Measurements from ENCODE around the gene LRP2. TPM values are rescaled to one million over a fixed set of nuclear protein-coding genes. Genes with fewer than 3 reads are reported as not detected.
"Not testable (repeated sequence)": the region's sequence is repeated elsewhere in the genome, so short reads cannot be mapped to it uniquely, and the experiment has no call there.

LRP2 gene
- total RNA-seq, 1 experiment from 2014 or later: 0.59 TPM

GRCh38 chr2:169323841-169324240 is 38.5 kb downstream of the LRP2 start:
- ChIA-PET POLR2A (no interaction called here), CTCF (no interaction called here)
- H3K4me1 Mint-ChIP-seq: no peaks in the 10 kb centered on the region
- DNase-seq (ENCODE audit: low spot score) (no peak), ATAC-seq (no peak)
- H3K4me3 Mint-ChIP-seq: no peak overlapping the region
- peaks cover 8% of the 10 kb centered on the region for H3K36me3 Mint-ChIP-seq
- peaks cover 12% of the 10 kb centered on the region for H3K9me3 Mint-ChIP-seq
- no peak for TF ChIP-seq RELA (CRISPR knock-in tag; IDR thresholded peaks at IDR 0.05; ENCODE audit: borderline replicate concordance)
- no peak for TF ChIP-seq IRF2 (CRISPR knock-in tag; IDR thresholded peaks at IDR 0.05; ENCODE audit: borderline replicate concordance, low read depth)
- TF ChIP-seq OVOL2 (CRISPR knock-in tag; IDR thresholded peaks at IDR 0.05; ENCODE audit: borderline replicate concordance): no peak
- TF ChIP-seq GRHL2 (CRISPR knock-in tag; IDR thresholded peaks at IDR 0.05; ENCODE audit: insufficient replicate concordance, severe bottlenecking): no peak
- no peak for TF ChIP-seq E2F1 (CRISPR knock-in tag; IDR thresholded peaks at IDR 0.05)
- no peak overlapping the region for H3K27ac Mint-ChIP-seq
- no peaks in the 10 kb centered on the region for H3K27me3 Mint-ChIP-seq (ENCODE audit: low read depth)

GRCh38 chr2:169320561-169320960 is 41.8 kb downstream of the LRP2 start:
- Mint-ChIP-seq H3K4me1 (no peaks in the 10 kb centered on the region), H3K36me3 (peaks cover under 1% of the 10 kb centered on the region; the same call in 1 of the 2 replicates)
- TF ChIP-seq HMGXB4 (CRISPR knock-in tag; IDR thresholded peaks at IDR 0.05): no peak
- TF ChIP-seq ZNF232 (CRISPR knock-in tag; IDR thresholded peaks at IDR 0.05): no peak
- no peak for TF ChIP-seq JAZF1 (CRISPR knock-in tag; IDR thresholded peaks at IDR 0.05)
- no peak for TF ChIP-seq ESRRA (CRISPR knock-in tag; IDR thresholded peaks at IDR 0.05; ENCODE audit: borderline replicate concordance)
- no peak for TF ChIP-seq IRF1 (CRISPR knock-in tag; IDR thresholded peaks at IDR 0.05)
- TF ChIP-seq, protein P1, sequence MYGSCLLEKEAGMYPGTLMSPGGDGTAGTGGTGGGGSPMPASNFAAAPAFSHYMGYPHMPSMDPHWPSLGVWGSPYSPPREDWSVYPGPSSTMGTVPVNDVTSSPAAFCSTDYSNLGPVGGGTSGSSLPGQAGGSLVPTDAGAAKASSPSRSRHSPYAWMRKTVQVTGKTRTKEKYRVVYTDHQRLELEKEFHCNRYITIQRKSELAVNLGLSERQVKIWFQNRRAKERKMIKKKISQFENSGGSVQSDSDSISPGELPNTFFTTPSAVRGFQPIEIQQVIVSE (CRISPR knock-in tag; IDR thresholded peaks at IDR 0.05; ENCODE audit: borderline replicate concordance): no peak

DNA sequence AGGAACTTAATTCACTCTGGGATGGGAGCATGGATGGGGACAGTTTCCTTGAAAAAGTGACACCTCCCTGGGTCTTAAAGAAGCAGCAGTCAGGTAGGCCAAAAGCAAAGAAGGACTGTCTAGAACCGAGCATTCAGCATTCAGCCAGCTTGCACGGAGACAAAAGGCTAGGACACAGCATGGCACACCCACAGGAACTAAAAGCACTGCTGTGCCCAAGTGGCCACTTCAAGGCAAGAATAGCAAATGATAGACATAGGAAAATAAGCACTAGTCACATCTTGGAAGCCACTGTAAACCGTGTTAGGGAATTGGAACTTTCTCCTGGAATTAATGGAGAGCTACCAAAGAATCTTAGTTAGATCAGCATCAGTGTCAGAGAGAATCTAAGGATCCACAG is 47.0 kb downstream of the LRP2 start:
- TF ChIP-seq HMGA2 (CRISPR knock-in tag; IDR thresholded peaks at IDR 0.05) (no peak), NFYB (CRISPR knock-in tag; conservative IDR thresholded peaks at IDR 0.05; ENCODE audit: low read depth) (no peak)
- Mint-ChIP-seq H3K36me3 (no peaks in the 10 kb centered on the region), H3K27me3 (ENCODE audit: low read depth) (no peaks in the 10 kb centered on the region), H3K27ac (no peak overlapping the region), H3K9me3 (no peaks in the 10 kb centered on the region), H3K4me3 (no peak overlapping the region), H3K4me1 (no peaks in the 10 kb centered on the region)
- CTCF ChIA-PET: no interaction called here
- no peak for DNase-seq (ENCODE audit: low spot score)
- POLR2A ChIA-PET: no interaction called here
- no peak for ATAC-seq

More at GRCh38 chr2:169320561-169320960, 41.8 kb downstream of the LRP2 start:
- ChIA-PET CTCF (no interaction called here), POLR2A (no interaction called here)
- ATAC-seq (no peak), DNase-seq (ENCODE audit: low spot score) (no peak)
- Mint-ChIP-seq H3K27me3 (ENCODE audit: low read depth) (no peaks in the 10 kb centered on the region), H3K9me3 (peaks cover 5% of the 10 kb centered on the region), H3K4me3 (no peak overlapping the region), H3K27ac (no peak overlapping the region)

- H3K4me3 Mint-ChIP-seq; H3K36me3 Mint-ChIP-seq; ATAC-seq; H3K27me3 Mint-ChIP-seq (ENCODE audit: low read depth); H3K27ac Mint-ChIP-seq; CTCF ChIA-PET; DNase-seq (ENCODE audit: low spot score); POLR2A ChIA-PET; H3K4me1 Mint-ChIP-seq: not testable (repeated sequence)
- H3K9me3 Mint-ChIP-seq: peaks cover 18% of the 10 kb centered on the region; the same call in 1 of the 2 replicates
Observed at GRCh38 chr2:169308349-169308748, 54.0 kb downstream of the LRP2 start.

GRCh38 chr2:169304689-169305088 is 57.6 kb downstream of the LRP2 start:
- DNase-seq (ENCODE audit: low spot score); POLR2A ChIA-PET; H3K27ac Mint-ChIP-seq; ATAC-seq; H3K27me3 Mint-ChIP-seq (ENCODE audit: low read depth); CTCF ChIA-PET; H3K4me3 Mint-ChIP-seq; H3K36me3 Mint-ChIP-seq: not testable (repeated sequence)
- Mint-ChIP-seq H3K9me3 (peaks cover 18% of the 10 kb centered on the region; the same call in 1 of the 2 replicates), H3K4me1 (peaks cover 17% of the 10 kb centered on the region)

Measured in WTC11 (cell line).